H1 (cell line): ENCODE results near the gene DGKD. TPM values are rescaled to one million over a fixed set of nuclear protein-coding genes. Genes with fewer than 3 reads are reported as not detected.

Experiments used
- CTCF ChIA-PET: fragments of 300-600 bp; sonication (Branson Sonifier 250); formaldehyde crosslinking; loops from one replicate; lab custom pipeline; 2021; ENCODE audit not compliant: partially characterized antibody; lab: Charles Lee
- POLR2A ChIA-PET: fragments of 300-600 bp; sonication (Branson Sonifier 250); formaldehyde crosslinking; loops from one replicate; lab custom pipeline; 2021; ENCODE audit warnings: inconsistent platforms; ENCODE audit not compliant: partially characterized antibody; lab: Charles Lee
- DNase-seq, 2 experiments: peaks; one replicate each; pipeline versions ENCODE4 v3.0.0 to v3.0.0-alpha.2; 2010 to 2022; ENCODE audit warnings: low spot score in 2 of 2, low read depth in 1 of 2, mixed read lengths in 1 of 2
- FAIRE-seq: peaks from 2 replicates; lab custom pipeline; 2011; peaks lifted over from hg19 to GRCh38; lab: Jason Lieb, UNC
- H2AFZ ChIP-seq: 2 replicates; pipeline ENCODE4 v1.8.1; 2012; ENCODE audit warnings: low read length, inconsistent platforms
- H2AK5ac ChIP-seq: 2 replicates; pipeline ENCODE4 v1.6.1; 2013; ENCODE audit warnings: low read depth, low read length
- H2BK120ac ChIP-seq: replicated peaks from 2 replicates; pipeline ENCODE3; 2013; ENCODE audit warnings: low read depth, low read length, inconsistent platforms
- H2BK12ac ChIP-seq: 2 replicates; pipeline ENCODE4 v1.6.1; 2013; ENCODE audit warnings: low read depth, low read length
- H2BK15ac ChIP-seq: 2 replicates; pipeline ENCODE4 v1.6.1; 2013; ENCODE audit warnings: low read length
- H2BK20ac ChIP-seq: 2 replicates; pipeline ENCODE4 v1.6.1; 2013; ENCODE audit warnings: low read length
- H2BK5ac ChIP-seq: 2 replicates; pipeline ENCODE4 v1.6.1; 2013; ENCODE audit warnings: low read depth, low read length
- H3K14ac ChIP-seq: 2 replicates; pipeline ENCODE4 v1.6.1; 2013; ENCODE audit warnings: inconsistent platforms; ENCODE audit not compliant: insufficient read length
- H3K18ac ChIP-seq: 2 replicates; pipeline ENCODE4 v1.6.1; 2013; ENCODE audit warnings: low read length; ENCODE audit errors: extremely low read depth
- H3K23ac ChIP-seq: 2 replicates; pipeline ENCODE4 v1.6.1; 2013; ENCODE audit warnings: inconsistent platforms; ENCODE audit not compliant: insufficient read length
- H3K23me2 ChIP-seq: 2 replicates; pipeline ENCODE4 v1.6.1; 2013; ENCODE audit warnings: low read depth, low read length
- H3K27ac ChIP-seq: 2 replicates; pipeline ENCODE4 v1.6.1; 2011; ENCODE audit warnings: low read depth, low read length, inconsistent platforms
- H3K27me3 ChIP-seq, 4 experiments: replicated peaks in 1 of 4; 1 replicate in 1 of 4; 2 replicates in 3 of 4; pipeline versions ENCODE4 v1.6.1 to v1.8.1; 2011 to 2013; ENCODE audit warnings: low read length in 3 of 4, mild to moderate bottlenecking in 3 of 4, inconsistent platforms in 2 of 4, mixed read lengths in 2 of 4, moderate library complexity in 1 of 4; ENCODE audit not compliant: control insufficient read depth in 3 of 4, insufficient read depth in 3 of 4; ENCODE audit errors: extremely low read depth in 1 of 4
- H3K36me3 ChIP-seq, 4 experiments: 2 replicates each; pipeline versions ENCODE4 v1.6.1 to v1.8.1; 2011 to 2013; ENCODE audit warnings: mild to moderate bottlenecking in 4 of 4, low read length in 3 of 4, moderate library complexity in 2 of 4, control low read depth in 1 of 4, inconsistent platforms in 1 of 4; ENCODE audit not compliant: insufficient read depth in 4 of 4, control insufficient read depth in 2 of 4
- H3K4ac ChIP-seq: replicated peaks from 2 replicates; pipeline ENCODE3; 2013; ENCODE audit warnings: low read length, low read depth, mixed read lengths, inconsistent platforms; ENCODE audit not compliant: insufficient read length
- H3K4me1 ChIP-seq, 4 experiments: replicated peaks in 1 of 4; 1 replicate in 1 of 4; 2 replicates in 3 of 4; pipeline versions ENCODE4 v1.6.1 to v1.8.1; 2011 to 2013; ENCODE audit warnings: low read length in 3 of 4, inconsistent platforms in 2 of 4, mixed read lengths in 1 of 4; ENCODE audit not compliant: insufficient read depth in 4 of 4, control insufficient read depth in 3 of 4
- H3K4me2 ChIP-seq, 2 experiments: 2 replicates each; pipeline versions ENCODE4 v1.6.1 to v1.8.1; 2011 to 2013; ENCODE audit warnings: low read depth in 2 of 2, low read length in 2 of 2, control low read depth in 1 of 2, inconsistent platforms in 1 of 2, mild to moderate bottlenecking in 1 of 2; ENCODE audit not compliant: insufficient read depth in 1 of 2
- H3K4me3 ChIP-seq, 4 experiments: fragments of 200-600, 300-600 bp in 1 of 4; sonication (generic), shearing (Covaris generic), sonication (Bioruptor Twin) in 1 of 4; 2 replicates each; pipeline versions ENCODE4 v1.5.1 to v1.8.1; 2011 to 2016; ENCODE audit warnings: low read length in 4 of 4, low read depth in 3 of 4, control low read depth in 2 of 4, inconsistent platforms in 2 of 4, mild to moderate bottlenecking in 2 of 4, mixed read lengths in 1 of 4, moderate library complexity in 1 of 4; ENCODE audit not compliant: insufficient read depth in 2 of 4; ENCODE audit errors: extremely low read depth in 1 of 4
- H3K56ac ChIP-seq: replicated peaks from 2 replicates; pipeline ENCODE3; 2013; ENCODE audit warnings: low read depth, mild to moderate bottlenecking, mixed read lengths, low read length, inconsistent platforms; ENCODE audit not compliant: insufficient read length
- H3K79me1 ChIP-seq: 2 replicates; pipeline ENCODE4 v1.6.1; 2013; ENCODE audit warnings: low read depth, low read length, control low read depth
- H3K79me2 ChIP-seq, 2 experiments: 2 replicates each; pipeline versions ENCODE4 v1.6.1 to v1.8.1; 2012 to 2013; ENCODE audit warnings: low read length in 2 of 2, mild to moderate bottlenecking in 2 of 2, inconsistent platforms in 1 of 2; ENCODE audit not compliant: insufficient read depth in 2 of 2, control insufficient read depth in 1 of 2
- H3K9ac ChIP-seq, 4 experiments: replicated peaks in 1 of 4; 1 replicate in 1 of 4; 2 replicates in 3 of 4; pipeline versions ENCODE4 v1.6.1 to v1.8.1; 2011 to 2013; ENCODE audit warnings: low read depth in 3 of 4, low read length in 3 of 4, control low read depth in 2 of 4, mild to moderate bottlenecking in 2 of 4, moderate library complexity in 2 of 4, inconsistent platforms in 1 of 4; ENCODE audit errors: extremely low read depth in 1 of 4
- H3K9me3 ChIP-seq, 2 experiments: 2 replicates each; pipeline versions ENCODE4 v1.6.1 to v1.8.1; 2012 to 2013; ENCODE audit warnings: mild to moderate bottlenecking in 2 of 2, moderate library complexity in 2 of 2, control low read depth in 1 of 2, inconsistent platforms in 1 of 2, low read depth in 1 of 2, low read length in 1 of 2, mixed read lengths in 1 of 2; ENCODE audit not compliant: insufficient read depth in 2 of 2
- H4K20me1 ChIP-seq, 2 experiments: replicated peaks in 1 of 2; 2 replicates each; pipeline versions ENCODE3 to v1.8.1; 2011 to 2013; ENCODE audit warnings: inconsistent platforms in 2 of 2, low read length in 2 of 2, mild to moderate bottlenecking in 1 of 2; ENCODE audit not compliant: insufficient read depth in 2 of 2, control insufficient read depth in 1 of 2
- H4K5ac ChIP-seq: 2 replicates; pipeline ENCODE4 v1.6.1; 2013; ENCODE audit warnings: low read length, low read depth, mixed read lengths, inconsistent platforms; ENCODE audit not compliant: insufficient read length
- H4K8ac ChIP-seq: 2 replicates; pipeline ENCODE4 v1.8.0; 2013; ENCODE audit warnings: mild to moderate bottlenecking, moderate library complexity, low read length, inconsistent platforms; ENCODE audit not compliant: insufficient read depth; ENCODE audit errors: extremely low read depth
- H4K91ac ChIP-seq: replicated peaks from 2 replicates; pipeline ENCODE3; 2013; ENCODE audit warnings: low read length, mixed read lengths, inconsistent platforms; ENCODE audit not compliant: insufficient read length
- ATF2 ChIP-seq: IDR thresholded peaks from 2 replicates; pipeline ENCODE4 v1.6.1; 2012; ENCODE audit warnings: low read length, inconsistent platforms
- CEBPB ChIP-seq: IDR thresholded peaks from 2 replicates; pipeline ENCODE4 v1.6.1; 2012; ENCODE audit warnings: low read depth, low read length
- MAX ChIP-seq: IDR thresholded peaks from 2 replicates; pipeline ENCODE4 v1.6.1; 2012; ENCODE audit warnings: inconsistent platforms
- RAD21 ChIP-seq, 2 experiments: IDR thresholded peaks in 1 of 2; conservative IDR thresholded peaks in 1 of 2; 2 replicates each; pipeline ENCODE4 v1.6.1; 2011; ENCODE audit warnings: low read depth in 2 of 2, low read length in 2 of 2, improper control_type of control experiment in 1 of 2, inconsistent platforms in 1 of 2, mild to moderate bottlenecking in 1 of 2, moderate library complexity in 1 of 2
- SP2 ChIP-seq: IDR thresholded peaks from 2 replicates; pipeline ENCODE4 v1.6.1; 2012; ENCODE audit warnings: mild to moderate bottlenecking, low read length, inconsistent platforms
- WGBS, 2 experiments: shearing (Covaris generic) in 1 of 2; methylation state at CpG; one replicate each; pipeline versions ENCODE4 v1.1.6 to v1.1.7; 2013 to 2015; ENCODE audit warnings: low lambda C conversion rate in 2 of 2, mixed read lengths in 2 of 2, inconsistent platforms in 1 of 2, low coverage in 1 of 2, missing lambda C conversion rate in 1 of 2; ENCODE audit not compliant: insufficient replicate concordance in 2 of 2, insufficient coverage in 1 of 2, insufficient read length in 1 of 2; ENCODE audit errors: extremely low coverage in 1 of 2, missing lambda C conversion rate in 1 of 2; 5-methylcytosine and 5-hydroxymethylcytosine counted together
- polyA plus RNA-seq, 7 experiments: library from polyadenylated mRNA; depleted of rRNA in 3 of 7; stranded (reverse) in 5 of 7; unstranded in 2 of 7; fragments of >200 nt in 5 of 7; fragments of 200-250 nt in 2 of 7; gene quantifications; 1 replicate in 5 of 7; 2 replicates in 1 of 7; 4 replicates in 1 of 7; pipeline versions ENCODE4 v1.2.1 to v1.2.3, GENCODE V29; 2011 to 2013; ENCODE audit warnings: missing spikeins in 2 of 7, mixed read lengths in 2 of 7
- total RNA-seq: library from RNA; stranded (reverse); fragmentation: NEBNext Ultra II Directional; extraction: Animal tissue kit (Norgen Biotek cat#: 25700); gene quantifications from 2 replicates; pipeline ENCODE4 v1.2.1, GENCODE V29; 2021

DGKD gene
- total and polyA plus RNA-seq, 2 of the 8 experiments (the other 6 are each of a cell fraction or from before 2014, with no cell fraction given), result 7.7 to 30.9 TPM

GRCh38 chr2:233474308-233475160 lies 120.2 kb downstream of the DGKD start:
- ChIA-PET POLR2A (interaction anchor here (0.6 to 1.2 kb wide), 2 partner anchors 358 to 406 kb away, joined by 3 to 4 read pairs; no protein-coding TSS in a partner anchor), CTCF (interaction anchor here (0.6 to 1.8 kb wide), 4 partner anchors 25 to 358 kb away, joined by 3 to 5 read pairs (median 4); partner anchors contain the start of gene UGT1A5)
- Histone ChIP-seq H3K9ac (no peak overlapping the region), H2BK12ac (no peak overlapping the region), H2BK120ac (no peak overlapping the region), H3K4ac (no peak overlapping the region), H3K4me3 (no peak overlapping the region), H4K8ac (peak overlapping the region; percentile 38; the same call in 1 of the 2 replicates), H3K4me1 (peaks cover 0 to 6% (median 0%) of the 10 kb centered on the region in 4 experiments; a peak in 2 of 7 replicates), H3K56ac (no peak overlapping the region), H2AFZ (no peak overlapping the region), H3K4me2 (no peak overlapping the region), H2BK20ac (no peak overlapping the region), H4K91ac (no peak overlapping the region), H2AK5ac (no peak overlapping the region), H3K27me3 (no peaks in the 10 kb centered on the region), H3K23ac (no peak overlapping the region), H3K36me3 (peaks cover 0 to 1% (median 0%) of the 10 kb centered on the region in 4 experiments; a peak in 2 of 8 replicates), H3K9me3 (no peaks in the 10 kb centered on the region), H3K27ac (no peak overlapping the region), H2BK15ac (peak overlapping the region; percentile 40; the same call in 1 of the 2 replicates), H4K5ac (no peak overlapping the region), H3K23me2 (no peaks in the 10 kb centered on the region), H3K14ac (no peak overlapping the region), H3K79me2 (no peaks in the 10 kb centered on the region), H3K79me1 (no peaks in the 10 kb centered on the region), H2BK5ac (0 out of 2 replicates have a peak overlapping the region, but pooled peaks have one; percentile 13), H3K18ac (no peak overlapping the region), H4K20me1 (peaks cover 1 to 3% of the 10 kb centered on the region in 2 experiments)
- DNase-seq (no peak), FAIRE-seq (no peak)
- TF ChIP-seq CEBPB (no peak), SP2 (no peak), ATF2 (no peak), RAD21 (IDR thresholded peaks at IDR 0.05 in 1 of 2, conservative IDR thresholded peaks at IDR 0.05 in 1 of 2; ENCODE audit: low read depth in 2 of 2, low read length in 2 of 2) (0 out of 4 replicates have a peak, but pooled peaks of 1 of the 2 experiments have one; percentile 5), MAX (peak; percentile 38)
- 89% methylated on average over 22 of the region's 22 CpGs; no CpG with 5 or more reads in 1 of the 2 experiments for WGBS, 2 experiments
